Astrocyte of the spinal cord (primary cell): ENCODE measurements around the gene SPDYE2.
"Not testable (repeated sequence)": the region's sequence is repeated elsewhere in the genome, so short reads cannot be mapped to it uniquely, and the experiment has no call there.

Source experiments
- DNase-seq: peaks from one replicate; pipeline ENCODE4 v3.0.0; 2011; ENCODE audit warnings: low read depth, low spot score
- H3K4me3 ChIP-seq: 2 replicates; pipeline ENCODE4 v1.5.1; 2011; ENCODE audit warnings: low read depth, mild to moderate bottlenecking, low read length, moderate library complexity
- in situ Hi-C: cut with HindIII; loops from 2 replicates; pipeline ENCODE4 v1.10.0; 2017; ENCODE audit warnings: low sequenced_read_pairs

The SPDYE2 gene

GRCh38 chr7:102550808-102551422, at the start of gene SPDYE2:
TSS of gene SPDYE2 (plus strand) at chr7:102551226. CDS start at chr7:102553256, 2,030 bp downstream.
- H3K4me3 ChIP-seq, in situ Hi-C loops, DNase-seq: not testable (repeated sequence)

GRCh38 chr7:102503141-102503540, 47.9 kb upstream of the SPDYE2 start:
- in situ Hi-C loops: not testable (repeated sequence)

GRCh38 chr7:102505298-102506185, 45.5 kb upstream of the SPDYE2 start:
- DNase-seq, in situ Hi-C loops, H3K4me3 ChIP-seq: not testable (repeated sequence)

More at GRCh38 chr7:102503141-102503540, 47.9 kb upstream of the SPDYE2 start:
- DNase-seq, H3K4me3 ChIP-seq: not testable (repeated sequence)

- DNase-seq, H3K4me3 ChIP-seq, in situ Hi-C loops: not testable (repeated sequence)
Observed at GRCh38 chr7:102507410-102508088, 43.5 kb upstream of the SPDYE2 start.

- DNase-seq, H3K4me3 ChIP-seq, in situ Hi-C loops: not testable (repeated sequence)
Observed at GRCh38 chr7:102510575-102510974, 40.5 kb upstream of the SPDYE2 start.

- DNase-seq, in situ Hi-C loops: not testable (repeated sequence)
Observed at GRCh38 chr7:102511860-102512522, 39.0 kb upstream of the SPDYE2 start.

GRCh38 chr7:102512642-102513221, 38.3 kb upstream of the SPDYE2 start:
- in situ Hi-C loops: not testable (repeated sequence)
- peak overlapping the region; percentile 2 for H3K4me3 ChIP-seq
- peak; percentile 76 for DNase-seq

More at GRCh38 chr7:102511860-102512522, 39.0 kb upstream of the SPDYE2 start:
- H3K4me3 ChIP-seq: not testable (repeated sequence)

GRCh38 chr7:102514881-102515721, 35.9 kb upstream of the SPDYE2 start:
- DNase-seq, H3K4me3 ChIP-seq, in situ Hi-C loops: not testable (repeated sequence)

GRCh38 chr7:102515889-102516288, 35.1 kb upstream of the SPDYE2 start:
- H3K4me3 ChIP-seq, in situ Hi-C loops, DNase-seq: not testable (repeated sequence)

GRCh38 chr7:102516951-102517350, 34.1 kb upstream of the SPDYE2 start:
- H3K4me3 ChIP-seq, in situ Hi-C loops, DNase-seq: not testable (repeated sequence)

- H3K4me3 ChIP-seq, DNase-seq, in situ Hi-C loops: not testable (repeated sequence)
Observed at GRCh38 chr7:102517550-102518147, 33.4 kb upstream of the SPDYE2 start, which contains the start of gene RASA4B. TSS of gene RASA4B (minus strand) at chr7:102517777. CDS start at chr7:102517710, 67 bp downstream.

GRCh38 chr7:102520797-102521196, 30.2 kb upstream of the SPDYE2 start:
- in situ Hi-C loops, DNase-seq, H3K4me3 ChIP-seq: not testable (repeated sequence)

- in situ Hi-C loops, DNase-seq: not testable (repeated sequence)
Observed at GRCh38 chr7:102524803-102525202, 26.2 kb upstream of the SPDYE2 start.

GRCh38 chr7:102527182-102527581, 23.8 kb upstream of the SPDYE2 start:
- H3K4me3 ChIP-seq, DNase-seq, in situ Hi-C loops: not testable (repeated sequence)

More at GRCh38 chr7:102524803-102525202, 26.2 kb upstream of the SPDYE2 start:
- not testable (repeated sequence) for H3K4me3 ChIP-seq
